ENCODE data around the gene RNF8.
A peak's percentile ranks its signal among the peaks of the same experiment; 100 is the strongest.
"Not testable (repeated sequence)": the region's sequence is repeated elsewhere in the genome, so short reads cannot be mapped to it uniquely, and the experiment has no call there.

Gene RNF8

DNA sequence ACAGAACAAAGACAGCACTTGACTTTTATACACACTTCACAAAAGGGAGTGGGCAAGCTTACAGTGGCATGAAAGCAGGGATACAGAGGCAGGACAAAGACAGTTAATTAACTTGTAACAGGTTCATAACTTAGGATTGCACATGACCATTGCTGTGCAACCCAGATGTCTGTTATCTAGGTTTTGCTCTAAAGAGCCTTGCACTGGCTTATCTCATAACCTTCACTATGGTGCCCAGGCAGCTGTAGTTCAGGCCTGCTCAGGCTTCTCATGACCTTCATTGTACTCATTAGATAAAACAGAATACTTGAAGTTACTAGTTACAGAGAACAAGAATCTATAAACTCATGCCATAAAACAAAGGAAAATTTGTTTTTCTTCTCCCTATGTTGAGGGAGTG is 47.9 kb downstream of the RNF8 start:
- FAIRE-seq: not testable (repeated sequence)

- no peak for FAIRE-seq
Measured at GRCh38 chr6:37406726-37407341, 53.1 kb downstream of the RNF8 start.

- FAIRE-seq: no peak
Measured at GRCh38 chr6:37407948-37408347, 54.2 kb downstream of the RNF8 start.

GRCh38 chr6:37409501-37409900 is 55.7 kb downstream of the RNF8 start:
- no peak for FAIRE-seq

DNA sequence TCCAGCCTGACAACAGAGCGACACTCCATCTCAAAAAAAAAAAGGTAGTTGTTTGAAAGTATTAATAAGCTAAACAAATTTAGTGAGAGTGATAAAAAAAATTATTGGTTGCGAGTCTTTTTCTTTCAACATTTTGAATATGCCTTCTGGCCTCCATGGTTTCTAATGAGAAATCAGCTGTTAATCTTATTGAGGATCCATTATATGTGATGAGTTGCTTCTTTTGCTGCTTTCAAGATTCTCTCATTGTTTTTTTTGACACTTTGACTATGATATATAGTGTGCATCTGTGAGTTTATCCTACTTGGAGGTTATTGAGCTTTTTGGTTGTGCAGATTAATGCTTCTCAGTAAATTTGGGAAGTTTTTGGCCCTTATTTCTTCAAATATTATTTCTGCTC is 63.6 kb downstream of the RNF8 start:
- FAIRE-seq: no peak

DNA sequence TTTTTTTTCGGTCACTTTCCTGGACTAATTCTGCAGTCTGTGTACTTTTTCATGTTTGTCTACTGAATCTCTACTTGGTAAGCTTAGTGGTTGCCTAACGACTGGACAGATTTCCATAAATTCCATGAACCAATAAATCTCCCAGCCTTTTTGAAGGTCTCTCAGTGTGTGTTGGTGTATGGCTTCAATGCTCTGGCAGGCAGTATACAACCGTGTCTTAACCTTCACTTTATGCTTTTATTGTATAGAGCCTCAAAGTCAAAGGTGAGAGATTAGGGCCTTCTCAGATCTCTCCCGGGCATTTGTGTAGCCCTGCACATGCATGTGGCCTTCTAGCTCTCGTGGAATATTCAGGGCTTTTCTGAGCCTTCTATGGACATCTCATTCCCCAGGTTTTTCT is 64.9 kb downstream of the RNF8 start:
- no peak for FAIRE-seq

- no peak for FAIRE-seq
Measured at GRCh38 chr6:37426058-37426944, 72.5 kb downstream of the RNF8 start.

GRCh38 chr6:37426945-37427510 is 73.2 kb downstream of the RNF8 start:
- no peak for FAIRE-seq

- FAIRE-seq: no peak
Measured at GRCh38 chr6:37429352-37429750, 75.6 kb downstream of the RNF8 start.

DNA sequence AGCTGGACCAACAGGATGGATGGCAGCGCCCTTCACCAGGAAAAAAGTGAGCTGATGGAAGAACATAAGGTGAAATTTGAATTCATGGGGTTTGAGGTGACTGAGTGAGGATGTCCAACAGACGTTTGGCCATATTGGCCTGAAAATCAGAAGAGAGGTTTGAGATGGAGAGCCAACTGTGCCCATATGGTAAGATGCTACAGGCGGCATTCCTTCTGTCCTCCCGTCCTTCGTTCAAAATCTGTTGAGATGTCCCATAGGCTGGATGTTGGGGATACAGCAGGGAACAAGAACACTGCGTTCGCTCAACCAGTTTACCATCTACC is 78.8 kb downstream of the RNF8 start:
- no peak for FAIRE-seq

DNA sequence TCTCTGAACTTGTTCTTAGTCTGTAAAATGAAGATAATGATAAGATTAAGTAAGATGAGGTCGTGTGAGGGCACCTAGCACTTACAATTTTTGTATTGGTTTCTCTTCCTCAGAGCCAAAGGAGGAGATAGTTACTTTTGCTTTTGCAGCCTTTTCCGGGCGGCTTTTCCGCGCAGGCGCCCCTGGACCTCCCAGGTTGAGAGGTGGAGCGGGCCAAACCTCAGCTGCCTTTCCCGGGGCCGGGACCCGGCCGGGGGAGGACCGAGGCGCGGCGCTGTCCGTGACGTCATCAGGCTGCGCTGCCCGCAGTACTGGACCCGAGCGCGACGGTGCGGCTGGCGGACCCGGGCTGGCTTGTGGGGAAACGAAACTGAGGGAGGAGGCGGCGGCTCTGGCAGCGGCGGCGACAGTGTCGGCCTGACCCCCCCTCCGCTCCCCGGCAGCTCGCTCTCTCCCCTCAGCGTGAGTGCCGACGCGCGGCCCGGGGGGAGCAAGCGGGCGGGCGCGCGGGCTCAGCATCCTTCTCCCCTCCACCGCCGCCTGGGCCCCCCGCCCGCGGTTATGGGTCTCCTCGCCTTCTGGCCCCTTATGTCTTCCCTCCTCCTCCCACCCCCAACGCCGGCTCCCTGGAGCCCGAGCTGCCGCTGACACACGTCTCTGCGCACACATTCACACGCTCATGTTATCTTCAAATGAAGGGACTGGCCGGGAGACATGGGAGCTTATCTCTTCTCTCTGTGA is 79.3 kb downstream of the RNF8 start, which contains the start of gene CMTR1:
Gene CMTR1, plus strand, starts transcription at position 306 of the 741 bp plus-strand sequence. CDS start 2,409 bp downstream, outside the sequence.
- peak; percentile 55 for FAIRE-seq

DNA sequence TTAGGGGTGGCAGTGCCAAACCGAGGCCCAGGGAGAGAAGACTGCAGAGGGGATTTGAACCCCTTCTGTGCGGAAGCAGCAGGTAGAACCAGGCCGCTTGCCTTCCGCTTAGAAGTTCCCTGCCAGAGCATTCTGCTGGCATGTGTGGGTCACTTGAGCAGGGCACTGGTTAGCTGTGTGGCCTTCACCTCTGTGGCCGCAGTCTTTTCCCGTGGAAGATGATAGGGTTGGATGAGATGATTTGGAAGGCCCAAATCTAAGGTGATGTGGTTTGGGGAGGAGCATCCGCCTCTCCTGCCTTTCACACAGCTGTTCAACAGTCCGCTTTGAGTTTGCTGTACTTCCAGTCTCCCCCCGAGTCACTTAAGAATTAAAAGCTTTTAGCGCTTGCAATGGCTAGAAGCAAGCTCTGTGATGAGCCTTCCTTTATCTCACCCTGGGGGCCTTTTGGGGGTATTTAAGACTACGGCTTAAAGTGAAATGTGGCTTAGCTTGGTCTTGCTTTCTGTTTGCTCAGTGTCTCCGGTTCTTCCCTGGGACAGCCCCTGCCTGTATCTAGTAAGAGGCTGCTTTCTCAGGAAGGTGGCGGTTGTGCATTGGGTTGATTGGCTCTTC is 80.0 kb downstream of the RNF8 start:
- no peak for FAIRE-seq

- FAIRE-seq: no peak
Measured at GRCh38 chr6:37435373-37435772, 81.6 kb downstream of the RNF8 start.

DNA sequence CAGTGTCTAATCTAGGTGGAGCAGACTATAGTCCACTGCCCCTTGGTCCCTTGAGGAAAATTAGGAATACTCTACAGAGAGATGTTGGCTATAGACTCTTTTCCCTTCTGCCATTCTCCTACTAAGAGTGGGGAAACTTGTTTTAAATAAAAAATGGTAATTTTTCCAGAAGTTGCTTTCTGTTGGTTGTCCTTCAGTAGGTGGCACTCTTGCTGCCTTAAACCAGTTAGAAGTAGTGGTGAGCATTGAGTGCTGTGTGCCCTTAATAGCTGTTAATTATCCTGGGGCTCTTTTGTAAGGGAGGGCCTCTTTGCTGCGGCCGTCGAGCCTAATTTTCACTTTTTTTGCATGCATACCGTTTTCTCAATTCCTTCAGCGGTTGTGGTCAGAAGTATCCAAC is 82.0 kb downstream of the RNF8 start:
- no peak for FAIRE-seq

GRCh38 chr6:37438930-37439329 is 85.1 kb downstream of the RNF8 start:
- FAIRE-seq: no peak

GRCh38 chr6:37441651-37442050 is 87.9 kb downstream of the RNF8 start:
- no peak for FAIRE-seq

DNA sequence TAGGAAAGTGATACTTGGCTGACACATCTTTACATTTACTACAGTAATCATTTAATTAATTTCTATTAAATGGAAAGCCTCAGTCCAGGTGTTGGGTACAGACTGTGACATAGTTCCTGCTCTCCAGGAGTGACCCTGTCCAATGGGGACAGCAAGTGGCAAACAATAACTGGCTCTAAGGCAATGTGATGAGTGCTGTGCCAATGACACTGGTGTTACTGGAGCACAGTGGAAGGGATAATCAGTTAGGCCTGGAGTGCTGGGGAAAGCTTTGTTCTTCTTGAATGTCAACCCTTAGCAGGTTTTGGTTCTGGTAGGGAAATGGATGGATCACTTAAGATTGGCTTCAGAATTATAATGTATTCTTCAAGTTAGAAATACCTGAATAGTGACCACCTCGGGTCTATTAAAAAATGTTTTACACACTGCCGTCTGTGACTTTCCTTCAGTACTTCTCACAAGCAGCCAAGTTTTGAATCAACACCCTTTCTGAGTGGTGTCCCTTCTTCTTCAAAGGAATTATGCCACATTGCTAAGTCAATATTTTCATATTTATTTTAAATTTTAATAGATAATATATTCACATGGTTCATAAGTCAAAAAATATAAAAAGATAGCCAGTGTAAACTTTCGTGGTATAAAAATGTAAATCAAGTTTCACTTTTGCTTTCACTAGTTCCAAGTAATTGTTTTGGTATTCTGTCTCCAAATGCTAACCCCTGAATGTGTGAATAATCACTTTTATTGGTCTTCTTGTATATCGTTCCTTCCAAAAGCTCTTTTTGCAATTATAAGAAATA is 88.8 kb downstream of the RNF8 start:
- FAIRE-seq: no peak

DNA sequence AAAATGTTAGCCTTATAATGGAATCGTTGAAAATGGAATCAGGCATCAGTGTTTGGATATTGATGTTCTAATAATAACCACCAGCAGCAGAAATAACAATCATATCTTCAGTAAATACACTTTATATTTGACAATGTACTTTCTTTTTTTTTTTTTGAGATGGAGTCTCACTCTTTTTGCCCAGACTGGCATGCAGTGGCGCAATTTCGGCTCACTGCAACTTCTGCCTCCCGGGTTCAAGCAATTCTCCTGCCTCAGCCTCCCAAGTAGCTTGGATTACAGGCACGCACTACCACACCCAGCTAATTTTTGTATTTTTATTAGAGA is 89.4 kb downstream of the RNF8 start:
- not testable (repeated sequence) for FAIRE-seq

Measured in A204.1 (cell line).